CD4-positive, alpha-beta T cell treated with Interleukin-17A for 1 hour (primary cell): ENCODE results near the gene RAB30.
"Not testable (repeated sequence)": the region's sequence is repeated elsewhere in the genome, so short reads cannot be mapped to it uniquely, and the experiment has no call there.

Experiments
- DNase-seq: peaks from one replicate; pipeline ENCODE4 v3.0.0-alpha.2; 2020

RAB30 gene

GRCh38 chr11:83035070-83035854 lies 36.4 kb downstream of the RAB30 start:
- DNase-seq = no peak

- no peak for DNase-seq
Observed at GRCh38 chr11:83034673-83035014, 37.1 kb downstream of the RAB30 start.

GRCh38 chr11:83033972-83034672 lies 37.6 kb downstream of the RAB30 start:
- no peak for DNase-seq

GRCh38 chr11:83033371-83033770 lies 38.3 kb downstream of the RAB30 start:
- DNase-seq = no peak

- DNase-seq = no peak
Observed at GRCh38 chr11:83031127-83031526, 40.6 kb downstream of the RAB30 start.

- DNase-seq = no peak
Observed at GRCh38 chr11:83027794-83028193, 43.9 kb downstream of the RAB30 start.

GRCh38 chr11:83027289-83027688 lies 44.4 kb downstream of the RAB30 start:
- DNase-seq = no peak

GRCh38 chr11:83026229-83026628 lies 45.5 kb downstream of the RAB30 start:
- no peak for DNase-seq

GRCh38 chr11:83025267-83025704 lies 46.4 kb downstream of the RAB30 start:
- DNase-seq = no peak

GRCh38 chr11:83024270-83024854 lies 47.3 kb downstream of the RAB30 start:
- DNase-seq = no peak

DNA sequence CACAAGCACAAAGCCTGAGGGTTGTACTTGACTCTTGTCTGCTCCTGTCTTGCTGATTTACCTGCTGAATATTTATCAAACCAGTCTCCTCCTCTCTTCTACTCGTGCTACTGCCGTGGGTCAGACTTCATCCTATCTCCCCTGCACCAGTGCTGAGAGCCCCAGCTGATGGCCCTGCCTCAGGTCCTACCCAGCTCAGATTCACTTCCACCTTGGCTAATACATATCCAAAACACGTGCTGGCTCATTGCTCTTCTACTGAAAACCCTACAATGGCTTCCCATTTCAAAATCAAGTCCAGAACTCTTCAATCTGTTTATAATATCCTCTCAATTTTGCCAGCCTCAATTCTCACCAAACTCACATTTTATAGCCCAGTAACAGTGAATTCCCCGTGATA lies 48.3 kb downstream of the RAB30 start:
- no peak for DNase-seq

- no peak for DNase-seq
Observed at GRCh38 chr11:83021780-83022125, 49.9 kb downstream of the RAB30 start.

GRCh38 chr11:83020942-83021779 lies 50.5 kb downstream of the RAB30 start:
- no peak for DNase-seq

GRCh38 chr11:83019888-83020579 lies 51.7 kb downstream of the RAB30 start:
- DNase-seq = no peak

DNA sequence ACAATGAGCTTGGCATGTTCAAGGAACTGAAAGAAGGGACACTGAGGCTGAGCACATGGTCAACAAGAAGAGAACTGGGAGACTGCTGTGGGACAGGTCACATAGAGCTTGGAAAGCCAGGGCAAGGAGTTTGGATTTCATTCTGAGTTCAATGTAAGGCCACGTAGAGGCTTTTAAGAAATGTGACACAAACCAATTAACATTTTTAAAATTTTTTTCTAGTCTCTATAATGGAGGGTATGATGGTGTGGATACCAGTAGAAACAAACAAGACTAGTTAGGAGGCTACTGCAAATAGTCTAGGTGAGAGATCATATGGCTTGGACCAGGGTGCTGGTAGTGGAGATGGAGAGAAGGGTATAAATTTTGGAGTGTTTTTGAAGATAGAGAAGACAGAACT lies 56.7 kb downstream of the RAB30 start:
- DNase-seq = no peak

DNA sequence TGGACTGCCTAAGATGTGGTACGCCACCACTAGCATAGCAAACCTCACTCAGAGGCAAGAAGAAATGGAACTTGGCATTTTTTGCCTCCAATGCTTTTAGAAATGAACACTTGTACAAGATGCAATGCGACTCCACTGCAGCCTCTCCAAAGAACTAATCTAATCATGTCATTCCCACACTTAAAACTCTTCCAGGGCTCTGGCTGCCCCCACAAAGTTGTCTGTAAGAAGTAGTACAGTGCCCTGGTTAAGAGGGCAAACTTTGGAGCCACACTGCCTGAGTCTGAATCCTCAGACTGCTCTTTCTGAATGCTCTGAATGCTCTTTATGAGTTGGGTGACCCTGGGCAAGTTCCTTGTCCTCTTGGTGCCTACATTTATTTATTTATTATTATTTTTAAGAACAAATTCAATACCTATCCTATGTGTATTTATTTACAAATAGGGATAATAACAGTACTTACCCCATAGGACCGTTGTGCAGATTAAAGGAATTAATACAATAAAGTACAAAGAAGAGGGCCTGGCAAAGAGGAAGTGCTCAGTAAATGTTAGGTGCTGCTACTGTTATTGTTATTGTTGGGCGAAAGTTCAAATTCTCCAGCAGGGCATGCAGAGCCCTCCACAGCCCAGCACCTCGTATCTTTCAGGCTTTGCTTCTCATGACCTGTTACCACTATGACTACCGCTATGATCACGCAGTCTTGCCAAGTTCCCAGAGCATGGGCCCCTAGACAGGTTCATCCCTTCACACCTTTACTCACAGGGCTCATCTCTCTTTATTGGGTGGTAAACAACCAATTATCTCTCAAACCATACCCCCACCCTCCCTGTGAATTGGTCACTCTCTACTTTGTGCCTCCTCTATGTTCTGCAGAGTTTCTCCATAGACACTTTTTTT lies 59.3 kb downstream of the RAB30 start:
- no peak for DNase-seq

GRCh38 chr11:83011333-83012167 lies 60.1 kb downstream of the RAB30 start:
- DNase-seq = no peak

- no peak for DNase-seq
Observed at GRCh38 chr11:83009999-83010398, 61.7 kb downstream of the RAB30 start.

- DNase-seq = not testable (repeated sequence)
Observed at GRCh38 chr11:83009136-83009535, 62.6 kb downstream of the RAB30 start.

- no peak for DNase-seq
Observed at GRCh38 chr11:83008581-83008923, 63.1 kb downstream of the RAB30 start.
